K562 (cell line): ENCODE results near the gene KLHL18. TPM values are rescaled to one million over a fixed set of nuclear protein-coding genes. Genes with fewer than 3 reads are reported as not detected.

Experiments
- CBX2 ChIP-seq: fragments of 200-600 bp; sonication (generic); IDR thresholded peaks from one replicate; pipeline ENCODE4 v1.6.1; 2012; ENCODE audit warnings: mild to moderate bottlenecking, low read length, inconsistent platforms; ENCODE audit not compliant: insufficient read depth, poor library complexity, severe bottlenecking
- MECOM ChIP-seq: fragments of 250-450 bp; sonication (Bioruptor Pico); IDR thresholded peaks from 2 replicates; pipeline ENCODE4 v1.8.0; 2022; ENCODE audit warnings: inconsistent platforms
- SIN3A ChIP-seq, 2 experiments: fragments of 150-350 bp in 1 of 2; IDR thresholded peaks; 2 replicates each; pipeline ENCODE4 v1.6.1; 2011 to 2016; ENCODE audit warnings: borderline replicate concordance in 2 of 2, low read depth in 2 of 2, low read length in 2 of 2, mild to moderate bottlenecking in 2 of 2, moderate library complexity in 2 of 2; ENCODE audit not compliant: control insufficient read depth in 1 of 2
- STAG1 ChIP-seq: sonication (generic); formaldehyde crosslinking; IDR thresholded peaks from 2 replicates; pipeline ENCODE4 v1.5.0; 2020; ENCODE audit warnings: missing genetic modification reagents, borderline replicate concordance
- TAF1 ChIP-seq: IDR thresholded peaks from 2 replicates; pipeline ENCODE4 v1.6.1; 2011; ENCODE audit warnings: mild to moderate bottlenecking, low read length, moderate library complexity; ENCODE audit not compliant: insufficient read depth, control insufficient read depth, severe bottlenecking; ENCODE audit errors: extremely low read depth
- ZNF140 ChIP-seq: fragments of 250-450 bp; sonication (Bioruptor Pico); IDR thresholded peaks from 2 replicates; pipeline ENCODE4 v1.8.0; 2021; ENCODE audit warnings: moderate library complexity, mild to moderate bottlenecking, inconsistent platforms
- ZNF23 ChIP-seq: fragments of 250-450 bp; sonication (Bioruptor Pico); IDR thresholded peaks from 2 replicates; pipeline ENCODE4 v1.4.0; 2020; ENCODE audit warnings: mild to moderate bottlenecking
- ZNF586 ChIP-seq: fragments of 450-650 bp; formaldehyde crosslinking; conservative IDR thresholded peaks from 2 replicates; pipeline ENCODE4 v1.4.0; 2020; ENCODE audit warnings: mild to moderate bottlenecking, moderate library complexity
- polyA plus RNA-seq, 8 experiments: library from polyadenylated mRNA; depleted of rRNA in 4 of 8; stranded (reverse) in 5 of 8; unstranded in 3 of 8; fragments of >200 nt; fragmentation: Nextera tagmentation in 2 of 8; fragmentation: Illumina TruSeq in 1 of 8; extraction: Ambion mirVana in 2 of 8; extraction: Trizol in 1 of 8; gene quantifications; 2 replicates each; pipeline versions ENCODE4 v1.2.1 to v1.2.3, GENCODE V29; 2011 to 2014; ENCODE audit warnings: inconsistent platforms in 1 of 8, missing spikeins in 1 of 8
- total RNA-seq, 7 experiments: library from RNA; depleted of rRNA in 6 of 7; stranded (reverse); fragments of >200 nt in 6 of 7; fragmentation: Illumina TruSeq in 2 of 7; extraction: Trizol in 2 of 7; gene quantifications; 2 replicates each; pipeline versions ENCODE4 v1.2.1 to v1.2.3, GENCODE V29; 2011 to 2021; ENCODE audit warnings: low replicate concordance in 1 of 7
- TF ChIP-seq, protein P1 (sequence below): sonication (generic); formaldehyde crosslinking; IDR thresholded peaks from 2 replicates; pipeline ENCODE4 v1.8.0; 2022; ENCODE audit warnings: mild to moderate bottlenecking, low read depth, missing genetic modification reagents
- TF ChIP-seq, protein P2 (sequence below): fragments of 200-600 bp; sonication (generic); IDR thresholded peaks from one replicate; pipeline ENCODE4 v1.6.1; 2012; ENCODE audit warnings: mild to moderate bottlenecking, low read depth, low read length, inconsistent platforms
- TF ChIP-seq, protein P3 (sequence below), 2 experiments: IDR thresholded peaks; 2 replicates each; pipeline ENCODE4 v1.6.1; 2011; ENCODE audit warnings: borderline replicate concordance in 1 of 2, control low read depth in 1 of 2, low read depth in 1 of 2, low read length in 1 of 2, mild to moderate bottlenecking in 1 of 2, mixed read lengths in 1 of 2, moderate library complexity in 1 of 2; ENCODE audit not compliant: insufficient read depth in 1 of 2, insufficient read length in 1 of 2, poor library complexity in 1 of 2, severe bottlenecking in 1 of 2; ENCODE audit errors: extremely low read depth in 1 of 2

The KLHL18 gene
- total and polyA plus RNA-seq, 9 of the 15 experiments (the other 6 are each of a cell fraction or from before 2014, with no cell fraction given): 26.7 to 97.5 (median 48.7) TPM

DNA sequence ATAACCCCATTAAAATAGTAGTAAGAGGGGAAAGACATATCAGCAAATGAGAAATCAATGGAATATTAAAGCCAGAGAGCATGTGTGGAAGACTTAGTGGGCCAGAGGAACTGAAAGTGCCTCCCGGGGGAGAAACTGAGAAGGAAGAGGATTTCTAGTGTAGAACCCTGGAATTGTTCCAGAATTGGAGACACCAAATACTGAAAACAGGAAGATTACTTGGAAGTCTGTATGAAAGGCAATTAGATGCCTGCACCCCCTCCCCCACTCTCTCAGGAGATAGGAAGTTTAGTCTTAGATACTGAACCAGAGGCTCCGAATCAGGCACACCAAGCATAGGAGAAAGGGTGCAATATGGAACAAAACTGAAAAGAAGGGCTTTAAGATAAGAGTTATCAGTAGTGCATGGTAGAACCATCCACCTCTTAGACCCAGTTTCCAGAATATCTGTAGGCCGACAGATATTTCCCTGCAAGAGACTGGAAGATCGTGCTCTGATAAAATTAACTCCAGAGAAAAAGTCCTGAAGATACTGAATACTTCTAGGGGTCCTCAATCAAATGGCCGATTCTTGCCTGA is 32.4 kb downstream of the KLHL18 start (continued):
- TF ChIP-seq ZNF586 (no peak), TAF1 (no peak), STAG1 (CRISPR knock-in tag) (no peak), ZNF23 (CRISPR knock-in tag) (no peak), ZNF140 (no peak), MECOM (CRISPR knock-in tag) (peak; percentile 6; the same call in 1 of the 2 replicates), SIN3A (IDR thresholded peaks at IDR 0.05; ENCODE audit: borderline replicate concordance in 2 of 2, control insufficient read depth in 1 of 2, low read depth in 2 of 2, low read length in 2 of 2) (no peak), CBX2 (no peak)
- TF ChIP-seq, protein P1, sequence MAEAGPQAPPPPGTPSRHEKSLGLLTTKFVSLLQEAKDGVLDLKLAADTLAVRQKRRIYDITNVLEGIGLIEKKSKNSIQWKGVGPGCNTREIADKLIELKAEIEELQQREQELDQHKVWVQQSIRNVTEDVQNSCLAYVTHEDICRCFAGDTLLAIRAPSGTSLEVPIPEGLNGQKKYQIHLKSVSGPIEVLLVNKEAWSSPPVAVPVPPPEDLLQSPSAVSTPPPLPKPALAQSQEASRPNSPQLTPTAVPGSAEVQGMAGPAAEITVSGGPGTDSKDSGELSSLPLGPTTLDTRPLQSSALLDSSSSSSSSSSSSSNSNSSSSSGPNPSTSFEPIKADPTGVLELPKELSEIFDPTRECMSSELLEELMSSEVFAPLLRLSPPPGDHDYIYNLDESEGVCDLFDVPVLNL (CRISPR knock-in tag): no peak
- TF ChIP-seq, protein P2, sequence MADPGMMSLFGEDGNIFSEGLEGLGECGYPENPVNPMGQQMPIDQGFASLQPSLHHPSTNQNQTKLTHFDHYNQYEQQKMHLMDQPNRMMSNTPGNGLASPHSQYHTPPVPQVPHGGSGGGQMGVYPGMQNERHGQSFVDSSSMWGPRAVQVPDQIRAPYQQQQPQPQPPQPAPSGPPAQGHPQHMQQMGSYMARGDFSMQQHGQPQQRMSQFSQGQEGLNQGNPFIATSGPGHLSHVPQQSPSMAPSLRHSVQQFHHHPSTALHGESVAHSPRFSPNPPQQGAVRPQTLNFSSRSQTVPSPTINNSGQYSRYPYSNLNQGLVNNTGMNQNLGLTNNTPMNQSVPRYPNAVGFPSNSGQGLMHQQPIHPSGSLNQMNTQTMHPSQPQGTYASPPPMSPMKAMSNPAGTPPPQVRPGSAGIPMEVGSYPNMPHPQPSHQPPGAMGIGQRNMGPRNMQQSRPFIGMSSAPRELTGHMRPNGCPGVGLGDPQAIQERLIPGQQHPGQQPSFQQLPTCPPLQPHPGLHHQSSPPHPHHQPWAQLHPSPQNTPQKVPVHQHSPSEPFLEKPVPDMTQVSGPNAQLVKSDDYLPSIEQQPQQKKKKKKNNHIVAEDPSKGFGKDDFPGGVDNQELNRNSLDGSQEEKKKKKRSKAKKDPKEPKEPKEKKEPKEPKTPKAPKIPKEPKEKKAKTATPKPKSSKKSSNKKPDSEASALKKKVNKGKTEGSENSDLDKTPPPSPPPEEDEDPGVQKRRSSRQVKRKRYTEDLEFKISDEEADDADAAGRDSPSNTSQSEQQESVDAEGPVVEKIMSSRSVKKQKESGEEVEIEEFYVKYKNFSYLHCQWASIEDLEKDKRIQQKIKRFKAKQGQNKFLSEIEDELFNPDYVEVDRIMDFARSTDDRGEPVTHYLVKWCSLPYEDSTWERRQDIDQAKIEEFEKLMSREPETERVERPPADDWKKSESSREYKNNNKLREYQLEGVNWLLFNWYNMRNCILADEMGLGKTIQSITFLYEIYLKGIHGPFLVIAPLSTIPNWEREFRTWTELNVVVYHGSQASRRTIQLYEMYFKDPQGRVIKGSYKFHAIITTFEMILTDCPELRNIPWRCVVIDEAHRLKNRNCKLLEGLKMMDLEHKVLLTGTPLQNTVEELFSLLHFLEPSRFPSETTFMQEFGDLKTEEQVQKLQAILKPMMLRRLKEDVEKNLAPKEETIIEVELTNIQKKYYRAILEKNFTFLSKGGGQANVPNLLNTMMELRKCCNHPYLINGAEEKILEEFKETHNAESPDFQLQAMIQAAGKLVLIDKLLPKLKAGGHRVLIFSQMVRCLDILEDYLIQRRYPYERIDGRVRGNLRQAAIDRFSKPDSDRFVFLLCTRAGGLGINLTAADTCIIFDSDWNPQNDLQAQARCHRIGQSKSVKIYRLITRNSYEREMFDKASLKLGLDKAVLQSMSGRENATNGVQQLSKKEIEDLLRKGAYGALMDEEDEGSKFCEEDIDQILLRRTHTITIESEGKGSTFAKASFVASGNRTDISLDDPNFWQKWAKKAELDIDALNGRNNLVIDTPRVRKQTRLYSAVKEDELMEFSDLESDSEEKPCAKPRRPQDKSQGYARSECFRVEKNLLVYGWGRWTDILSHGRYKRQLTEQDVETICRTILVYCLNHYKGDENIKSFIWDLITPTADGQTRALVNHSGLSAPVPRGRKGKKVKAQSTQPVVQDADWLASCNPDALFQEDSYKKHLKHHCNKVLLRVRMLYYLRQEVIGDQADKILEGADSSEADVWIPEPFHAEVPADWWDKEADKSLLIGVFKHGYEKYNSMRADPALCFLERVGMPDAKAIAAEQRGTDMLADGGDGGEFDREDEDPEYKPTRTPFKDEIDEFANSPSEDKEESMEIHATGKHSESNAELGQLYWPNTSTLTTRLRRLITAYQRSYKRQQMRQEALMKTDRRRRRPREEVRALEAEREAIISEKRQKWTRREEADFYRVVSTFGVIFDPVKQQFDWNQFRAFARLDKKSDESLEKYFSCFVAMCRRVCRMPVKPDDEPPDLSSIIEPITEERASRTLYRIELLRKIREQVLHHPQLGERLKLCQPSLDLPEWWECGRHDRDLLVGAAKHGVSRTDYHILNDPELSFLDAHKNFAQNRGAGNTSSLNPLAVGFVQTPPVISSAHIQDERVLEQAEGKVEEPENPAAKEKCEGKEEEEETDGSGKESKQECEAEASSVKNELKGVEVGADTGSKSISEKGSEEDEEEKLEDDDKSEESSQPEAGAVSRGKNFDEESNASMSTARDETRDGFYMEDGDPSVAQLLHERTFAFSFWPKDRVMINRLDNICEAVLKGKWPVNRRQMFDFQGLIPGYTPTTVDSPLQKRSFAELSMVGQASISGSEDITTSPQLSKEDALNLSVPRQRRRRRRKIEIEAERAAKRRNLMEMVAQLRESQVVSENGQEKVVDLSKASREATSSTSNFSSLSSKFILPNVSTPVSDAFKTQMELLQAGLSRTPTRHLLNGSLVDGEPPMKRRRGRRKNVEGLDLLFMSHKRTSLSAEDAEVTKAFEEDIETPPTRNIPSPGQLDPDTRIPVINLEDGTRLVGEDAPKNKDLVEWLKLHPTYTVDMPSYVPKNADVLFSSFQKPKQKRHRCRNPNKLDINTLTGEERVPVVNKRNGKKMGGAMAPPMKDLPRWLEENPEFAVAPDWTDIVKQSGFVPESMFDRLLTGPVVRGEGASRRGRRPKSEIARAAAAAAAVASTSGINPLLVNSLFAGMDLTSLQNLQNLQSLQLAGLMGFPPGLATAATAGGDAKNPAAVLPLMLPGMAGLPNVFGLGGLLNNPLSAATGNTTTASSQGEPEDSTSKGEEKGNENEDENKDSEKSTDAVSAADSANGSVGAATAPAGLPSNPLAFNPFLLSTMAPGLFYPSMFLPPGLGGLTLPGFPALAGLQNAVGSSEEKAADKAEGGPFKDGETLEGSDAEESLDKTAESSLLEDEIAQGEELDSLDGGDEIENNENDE: no peak
- TF ChIP-seq, protein P3, sequence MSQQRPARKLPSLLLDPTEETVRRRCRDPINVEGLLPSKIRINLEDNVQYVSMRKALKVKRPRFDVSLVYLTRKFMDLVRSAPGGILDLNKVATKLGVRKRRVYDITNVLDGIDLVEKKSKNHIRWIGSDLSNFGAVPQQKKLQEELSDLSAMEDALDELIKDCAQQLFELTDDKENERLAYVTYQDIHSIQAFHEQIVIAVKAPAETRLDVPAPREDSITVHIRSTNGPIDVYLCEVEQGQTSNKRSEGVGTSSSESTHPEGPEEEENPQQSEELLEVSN (IDR thresholded peaks at IDR 0.05; ENCODE audit: borderline replicate concordance in 1 of 2, extremely low read depth in 1 of 2, insufficient read depth in 1 of 2, insufficient read length in 1 of 2, low read depth in 1 of 2, low read length in 1 of 2, poor library complexity in 1 of 2, severe bottlenecking in 1 of 2): no peak
